Measurements from ENCODE around the gene ETNPPL. TPM values are rescaled to one million over a fixed set of nuclear protein-coding genes. Genes with fewer than 3 reads are reported as not detected.

Gene ETNPPL
- total RNA-seq, 1 donor = not detected

- no peak for TF ChIP-seq CTCF (IDR thresholded peaks at IDR 0.05; ENCODE audit: extremely low read depth, low read depth, low read length)
- H3K4me2 ChIP-seq (ENCODE audit: insufficient read depth, low read length) = no peak overlapping the region
- no peaks in the 10 kb centered on the region for H3K27me3 ChIP-seq (ENCODE audit: insufficient read depth, low read length)
- H2AFZ ChIP-seq (ENCODE audit: low read length) = no peak overlapping the region
- no peaks in the 10 kb centered on the region for H3K4me1 ChIP-seq (ENCODE audit: insufficient read depth, low read length)
- H3K36me3 ChIP-seq (ENCODE audit: insufficient read depth, low read length) = no peaks in the 10 kb centered on the region
- no peak overlapping the region for H3K27ac ChIP-seq (ENCODE audit: low read depth, low read length)
- no peaks in the 10 kb centered on the region for H4K20me1 ChIP-seq (ENCODE audit: insufficient read depth, low read length)
- H3K9me3 ChIP-seq (ENCODE audit: low read depth, low read length) = no peaks in the 10 kb centered on the region
- no peaks in the 10 kb centered on the region for H3K79me2 ChIP-seq (ENCODE audit: insufficient read depth, low read length)
- H3K4me3 ChIP-seq (ENCODE audit: insufficient read depth, low read length) = no peak overlapping the region
- DNase-seq (ENCODE audit: insufficient read length, low spot score, missing footprints) = no peak
Observed at GRCh38 chr4:108799306-108799705, 36.5 kb upstream of the ETNPPL start.

GRCh38 chr4:108796173-108796572 lies 33.3 kb upstream of the ETNPPL start:
- H3K4me2 ChIP-seq (ENCODE audit: insufficient read depth, low read length) = no peak overlapping the region
- DNase-seq (ENCODE audit: insufficient read length, low spot score, missing footprints) = no peak
- H3K27ac ChIP-seq (ENCODE audit: low read depth, low read length) = no peak overlapping the region

DNA sequence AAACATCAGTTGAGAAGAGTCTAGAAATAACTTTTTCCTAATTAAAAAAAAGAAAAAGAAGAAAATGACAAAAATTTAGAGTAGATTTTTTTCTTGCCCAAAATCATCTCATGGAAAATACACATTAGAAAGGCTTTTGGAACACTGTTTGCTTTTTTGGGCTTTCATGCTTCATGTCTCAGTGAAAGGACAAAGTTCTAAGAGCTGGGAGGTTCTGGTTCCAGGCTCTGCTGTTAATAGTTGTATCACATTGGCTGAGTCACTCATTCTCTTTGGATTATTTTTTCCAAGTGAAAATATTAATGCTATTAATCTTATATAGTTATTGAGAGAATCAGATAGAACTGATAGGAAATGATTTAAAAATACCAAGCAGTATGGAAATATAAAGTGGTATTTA lies 32.9 kb upstream of the ETNPPL start:
- H3K27me3 ChIP-seq (ENCODE audit: insufficient read depth, low read length) = no peaks in the 10 kb centered on the region
- H2AFZ ChIP-seq (ENCODE audit: low read length) = no peak overlapping the region
- H3K27ac ChIP-seq (ENCODE audit: low read depth, low read length) = no peak overlapping the region
- no peaks in the 10 kb centered on the region for H3K9me3 ChIP-seq (ENCODE audit: low read depth, low read length)
- H3K4me3 ChIP-seq (ENCODE audit: insufficient read depth, low read length) = no peak overlapping the region
- H3K36me3 ChIP-seq (ENCODE audit: insufficient read depth, low read length) = no peaks in the 10 kb centered on the region
- no peak for TF ChIP-seq CTCF (IDR thresholded peaks at IDR 0.05; ENCODE audit: extremely low read depth, low read depth, low read length)
- H3K4me2 ChIP-seq (ENCODE audit: insufficient read depth, low read length) = no peak overlapping the region
- peaks cover 4% of the 10 kb centered on the region for H3K4me1 ChIP-seq (ENCODE audit: insufficient read depth, low read length)
- no peak for DNase-seq (ENCODE audit: insufficient read length, low spot score, missing footprints)
- no peaks in the 10 kb centered on the region for H4K20me1 ChIP-seq (ENCODE audit: insufficient read depth, low read length)
- H3K79me2 ChIP-seq (ENCODE audit: insufficient read depth, low read length) = no peaks in the 10 kb centered on the region

More at GRCh38 chr4:108796173-108796572, 33.3 kb upstream of the ETNPPL start:
- H3K9me3 ChIP-seq (ENCODE audit: low read depth, low read length) = no peaks in the 10 kb centered on the region
- H3K4me1 ChIP-seq (ENCODE audit: insufficient read depth, low read length) = peaks cover 4% of the 10 kb centered on the region
- no peaks in the 10 kb centered on the region for H3K36me3 ChIP-seq (ENCODE audit: insufficient read depth, low read length)
- H2AFZ ChIP-seq (ENCODE audit: low read length) = no peak overlapping the region
- H3K27me3 ChIP-seq (ENCODE audit: insufficient read depth, low read length) = no peaks in the 10 kb centered on the region
- no peak for TF ChIP-seq CTCF (IDR thresholded peaks at IDR 0.05; ENCODE audit: extremely low read depth, low read depth, low read length)
- no peaks in the 10 kb centered on the region for H3K79me2 ChIP-seq (ENCODE audit: insufficient read depth, low read length)
- no peaks in the 10 kb centered on the region for H4K20me1 ChIP-seq (ENCODE audit: insufficient read depth, low read length)
- H3K4me3 ChIP-seq (ENCODE audit: insufficient read depth, low read length) = no peak overlapping the region

DNA sequence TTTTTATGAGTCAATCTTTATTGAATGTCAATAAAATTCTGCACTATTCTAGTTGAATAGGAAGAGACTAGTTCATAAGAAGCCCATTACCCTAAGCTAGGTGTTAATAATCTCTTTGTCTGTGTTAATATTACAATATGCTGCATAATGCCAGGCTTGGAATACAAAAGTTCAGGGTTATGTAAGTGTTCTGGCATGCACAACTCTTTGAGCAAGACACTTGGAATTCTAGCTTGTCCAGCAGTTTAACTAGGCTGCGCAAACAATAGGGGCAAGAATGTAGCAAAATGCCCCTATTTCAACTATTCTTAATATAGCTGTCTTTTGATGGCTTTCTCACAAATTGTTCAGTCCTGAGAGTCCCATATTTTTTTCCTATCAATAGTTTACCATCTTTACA lies 31.3 kb upstream of the ETNPPL start:
- Histone ChIP-seq H3K27me3 (ENCODE audit: insufficient read depth, low read length) (no peaks in the 10 kb centered on the region), H3K9me3 (ENCODE audit: low read depth, low read length) (no peaks in the 10 kb centered on the region), H3K4me3 (ENCODE audit: insufficient read depth, low read length) (no peak overlapping the region), H2AFZ (ENCODE audit: low read length) (no peak overlapping the region), H3K36me3 (ENCODE audit: insufficient read depth, low read length) (no peaks in the 10 kb centered on the region), H3K79me2 (ENCODE audit: insufficient read depth, low read length) (no peaks in the 10 kb centered on the region), H4K20me1 (ENCODE audit: insufficient read depth, low read length) (no peaks in the 10 kb centered on the region), H3K4me1 (ENCODE audit: insufficient read depth, low read length) (peaks cover 4% of the 10 kb centered on the region), H3K4me2 (ENCODE audit: insufficient read depth, low read length) (no peak overlapping the region), H3K27ac (ENCODE audit: low read depth, low read length) (no peak overlapping the region)
- DNase-seq (ENCODE audit: insufficient read length, low spot score, missing footprints) = peak; percentile 71
- no peak for TF ChIP-seq CTCF (IDR thresholded peaks at IDR 0.05; ENCODE audit: extremely low read depth, low read depth, low read length)

Data from osteoblast (primary cell).